Endothelial cell of umbilical vein (primary cell): ENCODE data around the gene HIVEP3.

Experiments used
- CTCF ChIP-seq, 2 donors: IDR thresholded peaks; 1 replicate in 1 of 2; 2 replicates in 1 of 2; pipeline ENCODE4 v1.5.1; 2011; ENCODE audit warnings: low read length in 2 of 2, mild to moderate bottlenecking in 2 of 2, moderate library complexity in 2 of 2, control low read depth in 1 of 2, inconsistent platforms in 1 of 2, low read depth in 1 of 2; ENCODE audit not compliant: insufficient read depth in 1 of 2; ENCODE audit errors: extremely low read depth in 1 of 2
- EZH2 ChIP-seq: IDR thresholded peaks from 2 replicates; pipeline ENCODE4 v1.6.1; 2012; ENCODE audit warnings: borderline replicate concordance, low read depth, mild to moderate bottlenecking, moderate library complexity, low read length, inconsistent platforms; ENCODE audit not compliant: severe bottlenecking
- MAX ChIP-seq: IDR thresholded peaks from 2 replicates; pipeline ENCODE4 v1.6.1; 2011; ENCODE audit not compliant: insufficient read depth, insufficient read length
- POLR2A ChIP-seq: IDR thresholded peaks from 2 replicates; pipeline ENCODE4 v1.6.1; 2012; ENCODE audit warnings: low read depth, mild to moderate bottlenecking, control low read depth, low read length
- POLR2AphosphoS5 ChIP-seq: IDR thresholded peaks from 2 replicates; pipeline ENCODE4 v1.6.1; 2012; ENCODE audit warnings: low read depth, mild to moderate bottlenecking, control low read depth, low read length, moderate library complexity; ENCODE audit not compliant: insufficient read depth

- TF ChIP-seq CTCF (IDR thresholded peaks at IDR 0.05; ENCODE audit: extremely low read depth in 1 of 2, insufficient read depth in 1 of 2, low read depth in 1 of 2, low read length in 2 of 2), result peak; percentile 7 to 26
- TF ChIP-seq POLR2A, result no peak
- TF ChIP-seq POLR2AphosphoS5, result no peak
- TF ChIP-seq MAX, result no peak
- TF ChIP-seq EZH2, result no peak
These were observed at the start of gene HIVEP3 for GRCh38 chr1:41918450-41919043.
